ENCODE results near the gene TAGLN.

GRCh38 chr11:117177534-117178209, 21.5 kb upstream of the TAGLN start:
- TF ChIP-seq CTCF (conservative IDR thresholded peaks at IDR 0.05) = no peak
- no peak for TF ChIP-seq EZH2 (IDR thresholded peaks at IDR 0.05; ENCODE audit: low read depth)
